Activated CD8-positive, alpha-beta T cell treated with anti-CD3 and anti-CD28 coated beads for 36 hours (primary cell): Measurements from ENCODE around the gene ATP1B2. TPM values are rescaled to one million over a fixed set of nuclear protein-coding genes. Genes with fewer than 3 reads are reported as not detected.

Experiments
- ATAC-seq: fragments of 200-7000 bp; cut with Tn5 transposase; one replicate; pipeline ENCODE4 v1.10.0; 2021; ENCODE audit warnings: mild to moderate bottlenecking, moderate library complexity
- CTCF ChIA-PET: fragments of 350-600 bp; sonication (Branson Sonifier 250); formaldehyde crosslinking; loops from one replicate; lab custom pipeline; 2021; ENCODE audit warnings: antibody characterized with exemption; lab: Charles Lee
- POLR2A ChIA-PET: fragments of 350-600 bp; sonication (Branson Sonifier 250); formaldehyde crosslinking; loops from one replicate; lab custom pipeline; 2021; ENCODE audit warnings: antibody characterized with exemption; lab: Charles Lee
- DNase-seq: peaks from one replicate; pipeline ENCODE4 v3.0.0-alpha.2; 2020
- H3K27ac Mint-ChIP-seq: one replicate; pipeline ENCODE4 v1.8.0; 2021; ENCODE audit warnings: mild to moderate bottlenecking, mixed read lengths
- H3K27me3 Mint-ChIP-seq: one replicate; pipeline ENCODE4 v1.8.0; 2021; ENCODE audit warnings: mixed read lengths
- H3K36me3 Mint-ChIP-seq: one replicate; pipeline ENCODE4 v1.8.0; 2021; ENCODE audit warnings: low read depth, mixed read lengths
- H3K4me1 Mint-ChIP-seq: one replicate; pipeline ENCODE4 v1.8.0; 2021; ENCODE audit warnings: low read depth, mixed read lengths
- H3K4me3 Mint-ChIP-seq: one replicate; pipeline ENCODE4 v1.8.0; 2021; ENCODE audit warnings: mild to moderate bottlenecking, moderate library complexity, mixed read lengths
- H3K9me3 Mint-ChIP-seq: one replicate; pipeline ENCODE4 v1.8.0; 2021; ENCODE audit warnings: mixed read lengths
- intact Hi-C: fragments of 100-400 bp; cut with micrococcal nuclease; formaldehyde crosslinking; loops from one replicate; pipeline ENCODE4 v1.10.0; 2022
- total RNA-seq, 2 experiments: library from RNA; stranded (reverse); gene quantifications; one replicate each; pipeline ENCODE4 v1.2.3, GENCODE V29; 2021
- TF ChIP-seq, protein P1 (sequence below): fragments of 200-600 bp; IDR thresholded peaks from one replicate; pipeline ENCODE4 v1.8.0; 2022; ENCODE audit warnings: antibody characterized with exemption, mild to moderate bottlenecking

The ATP1B2 gene
- total RNA-seq, 2 experiments from 2014 or later = 0.38 TPM; not detected in 1

DNA sequence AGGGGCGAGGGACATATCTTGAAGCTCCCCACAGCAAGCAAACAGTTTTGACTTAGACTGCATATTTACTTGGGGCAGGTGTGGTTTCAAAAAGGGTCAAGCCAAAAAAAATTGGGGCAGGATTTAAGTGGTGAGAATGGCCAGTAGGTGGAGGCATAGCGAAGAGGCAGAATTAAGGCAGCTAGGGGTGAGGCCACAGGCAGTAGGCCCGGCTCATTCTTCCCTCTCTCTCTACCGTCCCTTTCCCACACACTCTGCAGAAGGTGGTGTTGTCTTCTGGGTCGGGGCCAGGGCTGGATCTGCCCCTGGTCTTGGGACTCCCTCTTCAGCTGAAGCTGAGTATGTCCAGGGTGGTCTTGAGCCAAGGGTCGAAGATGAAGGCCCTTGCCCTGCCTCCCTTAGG, 18.2 kb upstream of the ATP1B2 start:
- peak; percentile 60 for DNase-seq
- ATAC-seq = peak; percentile 48
- Mint-ChIP-seq H3K36me3 (no peaks in the 10 kb centered on the region), H3K27me3 (no peaks in the 10 kb centered on the region), H3K4me1 (peaks cover 3% of the 10 kb centered on the region), H3K4me3 (no peak overlapping the region), H3K9me3 (no peaks in the 10 kb centered on the region), H3K27ac (no peak overlapping the region)
- CTCF ChIA-PET = interaction anchor here (0.8 to 5.9 kb wide), 11 partner anchors 10 to 244 kb away, joined by 3 to 63 read pairs (median 3); partner anchors contain the start of genes ATP1B2, FXR2, TP53 and WRAP53
- POLR2A ChIA-PET = interaction anchor here (0.5 to 1.4 kb wide), 9 partner anchors 16 to 74 kb away, joined by 3 to 4 read pairs (median 3); partner anchors contain the start of genes ATP1B2, TP53 and WRAP53
- TF ChIP-seq, protein P1, sequence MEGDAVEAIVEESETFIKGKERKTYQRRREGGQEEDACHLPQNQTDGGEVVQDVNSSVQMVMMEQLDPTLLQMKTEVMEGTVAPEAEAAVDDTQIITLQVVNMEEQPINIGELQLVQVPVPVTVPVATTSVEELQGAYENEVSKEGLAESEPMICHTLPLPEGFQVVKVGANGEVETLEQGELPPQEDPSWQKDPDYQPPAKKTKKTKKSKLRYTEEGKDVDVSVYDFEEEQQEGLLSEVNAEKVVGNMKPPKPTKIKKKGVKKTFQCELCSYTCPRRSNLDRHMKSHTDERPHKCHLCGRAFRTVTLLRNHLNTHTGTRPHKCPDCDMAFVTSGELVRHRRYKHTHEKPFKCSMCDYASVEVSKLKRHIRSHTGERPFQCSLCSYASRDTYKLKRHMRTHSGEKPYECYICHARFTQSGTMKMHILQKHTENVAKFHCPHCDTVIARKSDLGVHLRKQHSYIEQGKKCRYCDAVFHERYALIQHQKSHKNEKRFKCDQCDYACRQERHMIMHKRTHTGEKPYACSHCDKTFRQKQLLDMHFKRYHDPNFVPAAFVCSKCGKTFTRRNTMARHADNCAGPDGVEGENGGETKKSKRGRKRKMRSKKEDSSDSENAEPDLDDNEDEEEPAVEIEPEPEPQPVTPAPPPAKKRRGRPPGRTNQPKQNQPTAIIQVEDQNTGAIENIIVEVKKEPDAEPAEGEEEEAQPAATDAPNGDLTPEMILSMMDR = peak; percentile 56
- intact Hi-C loops = loop anchor here (5.0 kb wide), 1 partner anchor 55 kb away; the partner anchor contains the start of genes TP53 and WRAP53

DNA sequence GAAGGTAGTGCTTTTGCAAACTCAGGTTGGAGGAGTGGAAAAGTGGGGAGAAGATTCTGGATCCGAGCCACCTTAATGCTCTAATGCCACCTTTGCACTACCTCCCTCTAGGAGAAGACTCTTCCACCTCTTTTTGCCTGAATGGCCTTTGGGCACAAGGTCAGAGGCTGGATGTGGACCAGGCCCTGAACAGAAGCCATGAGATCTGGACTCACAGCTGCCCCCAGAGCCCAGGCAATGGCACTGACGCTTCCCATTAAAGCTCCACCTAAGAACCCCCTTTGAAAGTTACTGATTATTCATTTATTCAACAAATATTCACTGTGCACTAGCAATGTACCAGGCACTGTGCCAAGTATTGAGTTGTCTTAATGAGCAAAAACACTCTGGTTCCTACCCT, 17.6 kb upstream of the ATP1B2 start:
- TF ChIP-seq, protein P1 = no peak
- POLR2A ChIA-PET = interaction anchor here (0.6 to 1.4 kb wide), 5 partner anchors 15 to 64 kb away, joined by 3 to 4 read pairs (median 4); partner anchors contain the start of genes ATP1B2 and TP53
- DNase-seq (no peak), ATAC-seq (no peak)
- CTCF ChIA-PET = interaction anchor here (1.0 to 5.9 kb wide), 9 partner anchors 10 to 244 kb away, joined by 3 to 63 read pairs (median 4); partner anchors contain the start of genes ATP1B2, FXR2, TP53 and WRAP53
- Mint-ChIP-seq H3K9me3 (no peaks in the 10 kb centered on the region), H3K4me3 (no peak overlapping the region), H3K36me3 (no peaks in the 10 kb centered on the region), H3K27me3 (no peaks in the 10 kb centered on the region), H3K4me1 (no peaks in the 10 kb centered on the region), H3K27ac (no peak overlapping the region)
- intact Hi-C loops = loop anchor here (5.0 kb wide), 1 partner anchor 54 kb away; the partner anchor contains the start of genes TP53 and WRAP53

DNA sequence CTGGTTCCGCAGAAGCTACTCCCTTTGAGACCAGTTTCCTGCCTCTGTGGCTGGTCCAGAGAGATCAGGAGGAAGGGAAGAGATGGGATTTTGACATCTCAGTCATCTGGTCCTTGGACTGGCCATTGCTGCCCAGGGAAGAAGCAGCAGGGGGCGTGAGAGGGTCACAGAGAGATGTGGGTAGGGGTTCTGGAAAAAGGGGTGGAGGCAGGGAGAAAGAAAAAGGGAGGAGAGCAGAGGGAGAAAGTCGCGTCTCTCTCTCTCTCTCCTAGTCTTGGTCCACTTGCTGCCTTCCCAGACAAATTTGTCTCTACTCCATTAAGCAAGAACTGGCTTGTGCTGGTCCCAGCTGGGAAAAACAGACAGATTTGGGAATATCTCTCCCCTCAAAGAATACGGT, 16.3 kb upstream of the ATP1B2 start:
- ChIA-PET POLR2A (interaction anchor here (0.9 to 2.4 kb wide), 2 partner anchors 12 to 53 kb away, joined by 3 to 9 read pairs; partner anchors contain the start of gene TP53), CTCF (interaction anchor here (0.9 to 5.9 kb wide), 7 partner anchors 17 to 82 kb away, joined by 3 to 63 read pairs (median 4); partner anchors contain the start of genes ATP1B2, FXR2, TP53 and WRAP53)
- no peak overlapping the region for H3K4me3 Mint-ChIP-seq
- intact Hi-C loops = loop anchor here (5.0 kb wide), 1 partner anchor 53 kb away; the partner anchor contains the start of genes TP53 and WRAP53
- DNase-seq (peak; percentile 49), ATAC-seq (peak; percentile 46)
- no peaks in the 10 kb centered on the region for H3K9me3 Mint-ChIP-seq
- no peaks in the 10 kb centered on the region for H3K36me3 Mint-ChIP-seq
- no peaks in the 10 kb centered on the region for H3K4me1 Mint-ChIP-seq
- no peak overlapping the region for H3K27ac Mint-ChIP-seq
- H3K27me3 Mint-ChIP-seq = no peaks in the 10 kb centered on the region
- TF ChIP-seq, protein P1 = peak; percentile 42

DNA sequence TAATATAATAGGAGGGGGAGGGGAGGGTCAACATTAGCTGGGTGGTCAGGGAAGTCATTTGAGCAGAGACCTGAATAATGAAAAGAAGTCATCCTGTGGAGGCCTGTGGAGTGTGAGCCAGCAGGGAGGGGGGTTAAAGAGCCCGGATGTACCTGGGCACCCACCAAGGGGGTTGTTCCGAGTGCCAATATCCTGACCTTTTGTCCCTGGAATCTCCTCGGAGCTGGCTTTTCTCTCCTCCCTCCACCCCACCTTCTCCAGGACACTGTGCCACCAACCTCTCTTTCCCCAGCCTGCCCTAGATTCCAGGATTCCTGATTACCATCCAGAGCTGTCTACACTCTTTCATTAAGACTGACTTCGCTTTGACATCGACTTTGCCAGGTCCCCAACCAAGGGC, 14.6 kb upstream of the ATP1B2 start:
- CTCF ChIA-PET = interaction anchor here (3.3 kb wide), 1 partner anchor 37 kb away, joined by 15 read pairs; no protein-coding TSS in a partner anchor
- POLR2A ChIA-PET = no interaction called here
- H3K27ac Mint-ChIP-seq = no peak overlapping the region

More for the DNA sequence above, 14.6 kb upstream of the ATP1B2 start:
- DNase-seq (no peak), ATAC-seq (no peak)
- intact Hi-C loops = no loop called here
- no peaks in the 10 kb centered on the region for H3K36me3 Mint-ChIP-seq
- no peak overlapping the region for H3K4me3 Mint-ChIP-seq
- no peaks in the 10 kb centered on the region for H3K27me3 Mint-ChIP-seq
- TF ChIP-seq, protein P1 = no peak
- H3K4me1 Mint-ChIP-seq = no peaks in the 10 kb centered on the region
- H3K9me3 Mint-ChIP-seq = no peaks in the 10 kb centered on the region
